Right kidney (tissue), 1 donor: ENCODE data around the gene SMOC1.

ENCODE experiments used
- DNase-seq: peaks from one replicate; pipeline ENCODE4 v3.0.0-alpha.2; 2016

The SMOC1 gene

GRCh38 chr14:70045310-70045709 lies 166.1 kb downstream of the SMOC1 start:
- no peak for DNase-seq

- peak; percentile 17 for DNase-seq
These were observed 166.8 kb downstream of the SMOC1 start for GRCh38 chr14:70045844-70046535.

GRCh38 chr14:70047598-70048312 lies 168.5 kb downstream of the SMOC1 start:
- no peak for DNase-seq

GRCh38 chr14:70048313-70048654 lies 169.1 kb downstream of the SMOC1 start:
- DNase-seq: no peak

GRCh38 chr14:70049605-70050004 lies 170.4 kb downstream of the SMOC1 start:
- no peak for DNase-seq

GRCh38 chr14:70050136-70050535 lies 170.9 kb downstream of the SMOC1 start:
- DNase-seq: no peak

- no peak for DNase-seq
These were observed 173.8 kb downstream of the SMOC1 start for GRCh38 chr14:70052990-70053389.

- DNase-seq: no peak
These were observed 178.4 kb downstream of the SMOC1 start for GRCh38 chr14:70057519-70058136.

GRCh38 chr14:70059545-70059944 lies 180.3 kb downstream of the SMOC1 start:
- DNase-seq: no peak

- no peak for DNase-seq
These were observed 181.9 kb downstream of the SMOC1 start for GRCh38 chr14:70061108-70061507.

GRCh38 chr14:70064136-70064865 lies 185.1 kb downstream of the SMOC1 start:
- DNase-seq: no peak

GRCh38 chr14:70067810-70068209 lies 188.6 kb downstream of the SMOC1 start:
- no peak for DNase-seq

- DNase-seq: no peak
These were observed 190.0 kb downstream of the SMOC1 start for GRCh38 chr14:70069186-70069585.

- no peak for DNase-seq
These were observed 194.8 kb downstream of the SMOC1 start for GRCh38 chr14:70073924-70074566.

- DNase-seq: no peak
These were observed 197.8 kb downstream of the SMOC1 start for GRCh38 chr14:70077005-70077404.

- DNase-seq: no peak
These were observed 198.5 kb downstream of the SMOC1 start for GRCh38 chr14:70077720-70078119.

GRCh38 chr14:70078329-70078728 lies 199.1 kb downstream of the SMOC1 start:
- DNase-seq: no peak

- DNase-seq: no peak
These were observed 200.9 kb downstream of the SMOC1 start for GRCh38 chr14:70080076-70080475.
